Measurements from ENCODE around the gene RBMS3. TPM values are rescaled to one million over a fixed set of nuclear protein-coding genes. Genes with fewer than 3 reads are reported as not detected.
A peak's percentile ranks its signal among the peaks of the same experiment; 100 is the strongest.
"Not testable (repeated sequence)": the region's sequence is repeated elsewhere in the genome, so short reads cannot be mapped to it uniquely, and the experiment has no call there.

The RBMS3 gene
- 58.5 TPM for total RNA-seq
- long read RNA-seq, full-length matches to known transcripts = 7 of 57 reads
- long read RNA-seq, partial matches to known transcripts = 7 of 57 reads
- long read RNA-seq, other reads (novel, unspliced or antisense) = 43 of 57 reads

DNA sequence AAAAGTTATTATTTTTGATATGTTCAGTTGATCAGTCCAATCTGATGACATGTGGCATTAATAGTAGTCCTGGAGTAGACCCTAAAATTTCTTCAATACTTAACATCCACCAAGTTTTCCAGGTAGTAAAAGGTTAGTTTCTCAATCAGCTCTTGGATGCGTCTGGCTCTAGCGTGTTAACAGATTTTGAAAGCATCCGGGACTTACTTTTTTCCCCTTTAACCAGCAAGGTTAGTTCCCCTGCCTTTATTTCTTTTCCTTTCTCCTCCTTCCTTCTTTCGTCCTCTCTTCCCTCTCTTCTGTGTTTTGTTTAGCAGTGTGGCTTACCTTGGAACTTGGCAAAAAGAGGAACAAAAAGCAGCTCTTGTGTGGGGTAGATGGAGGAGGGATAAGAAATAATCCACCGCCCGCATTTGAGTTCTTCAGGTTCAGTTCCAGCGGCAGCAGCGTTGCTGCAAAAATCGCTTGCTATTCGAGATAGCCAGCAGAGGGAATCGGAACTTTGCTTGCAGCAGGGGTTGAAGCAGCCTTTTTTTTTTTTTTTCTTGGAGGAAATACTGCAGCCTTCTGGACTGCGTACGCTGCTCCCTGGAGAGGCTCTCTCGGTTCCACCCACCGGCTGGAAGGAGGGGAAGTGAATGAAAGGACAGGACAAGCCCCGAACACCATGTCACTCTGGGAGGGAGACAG is at the start of gene RBMS3:
TSS of gene RBMS3 (plus strand) at position 668 of the 690 bp plus-strand sequence.
- TF ChIP-seq, protein P1, sequence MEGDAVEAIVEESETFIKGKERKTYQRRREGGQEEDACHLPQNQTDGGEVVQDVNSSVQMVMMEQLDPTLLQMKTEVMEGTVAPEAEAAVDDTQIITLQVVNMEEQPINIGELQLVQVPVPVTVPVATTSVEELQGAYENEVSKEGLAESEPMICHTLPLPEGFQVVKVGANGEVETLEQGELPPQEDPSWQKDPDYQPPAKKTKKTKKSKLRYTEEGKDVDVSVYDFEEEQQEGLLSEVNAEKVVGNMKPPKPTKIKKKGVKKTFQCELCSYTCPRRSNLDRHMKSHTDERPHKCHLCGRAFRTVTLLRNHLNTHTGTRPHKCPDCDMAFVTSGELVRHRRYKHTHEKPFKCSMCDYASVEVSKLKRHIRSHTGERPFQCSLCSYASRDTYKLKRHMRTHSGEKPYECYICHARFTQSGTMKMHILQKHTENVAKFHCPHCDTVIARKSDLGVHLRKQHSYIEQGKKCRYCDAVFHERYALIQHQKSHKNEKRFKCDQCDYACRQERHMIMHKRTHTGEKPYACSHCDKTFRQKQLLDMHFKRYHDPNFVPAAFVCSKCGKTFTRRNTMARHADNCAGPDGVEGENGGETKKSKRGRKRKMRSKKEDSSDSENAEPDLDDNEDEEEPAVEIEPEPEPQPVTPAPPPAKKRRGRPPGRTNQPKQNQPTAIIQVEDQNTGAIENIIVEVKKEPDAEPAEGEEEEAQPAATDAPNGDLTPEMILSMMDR (IDR thresholded peaks at IDR 0.05) = peak; percentile 55
- Histone ChIP-seq H3K9me3 (no peaks in the 10 kb centered on the region), H3K4me1 (no peaks in the 10 kb centered on the region), H3K4me3 (peak within 1 kb of the TSS; percentile 64), H3K36me3 (no peaks in the 10 kb centered on the region), H3K27me3 (ENCODE audit: low read depth) (no peaks in the 10 kb centered on the region), H3K27ac (peak within 1 kb of the TSS; percentile 85)
- ATAC-seq (peak; percentile 96), DNase-seq (peak; percentile 85)
- intact Hi-C loops (cut with DNase I) = loop anchor here (10.0 kb wide), 1 partner anchor 54 kb away; no protein-coding TSS in a partner anchor

DNA sequence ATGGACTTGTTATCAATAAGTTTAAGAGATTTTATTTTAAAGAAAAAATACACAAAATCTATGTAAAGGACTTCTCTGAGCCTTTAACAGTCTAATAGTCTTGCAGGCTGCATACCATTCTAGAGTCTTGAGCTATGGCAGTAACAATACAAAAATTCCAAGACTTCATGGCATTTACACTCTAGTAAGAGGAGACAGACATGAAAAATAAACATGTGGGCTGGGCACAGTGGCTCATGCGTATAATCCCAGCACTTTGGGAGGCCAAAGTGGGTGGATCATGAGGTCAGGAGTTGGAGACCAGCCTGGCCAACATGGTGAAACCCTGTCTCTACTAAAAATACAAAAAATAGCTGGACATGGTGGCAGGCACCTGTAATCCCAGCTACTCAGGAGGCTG is 47.7 kb upstream of the RBMS3 start:
- DNase-seq; H3K27ac ChIP-seq; H3K4me1 ChIP-seq; H3K36me3 ChIP-seq; H3K4me3 ChIP-seq; H3K27me3 ChIP-seq (ENCODE audit: low read depth); H3K9me3 ChIP-seq; intact Hi-C loops (cut with DNase I): not testable (repeated sequence)
- ATAC-seq = peak in 1 of 2 donors; percentile 64

DNA sequence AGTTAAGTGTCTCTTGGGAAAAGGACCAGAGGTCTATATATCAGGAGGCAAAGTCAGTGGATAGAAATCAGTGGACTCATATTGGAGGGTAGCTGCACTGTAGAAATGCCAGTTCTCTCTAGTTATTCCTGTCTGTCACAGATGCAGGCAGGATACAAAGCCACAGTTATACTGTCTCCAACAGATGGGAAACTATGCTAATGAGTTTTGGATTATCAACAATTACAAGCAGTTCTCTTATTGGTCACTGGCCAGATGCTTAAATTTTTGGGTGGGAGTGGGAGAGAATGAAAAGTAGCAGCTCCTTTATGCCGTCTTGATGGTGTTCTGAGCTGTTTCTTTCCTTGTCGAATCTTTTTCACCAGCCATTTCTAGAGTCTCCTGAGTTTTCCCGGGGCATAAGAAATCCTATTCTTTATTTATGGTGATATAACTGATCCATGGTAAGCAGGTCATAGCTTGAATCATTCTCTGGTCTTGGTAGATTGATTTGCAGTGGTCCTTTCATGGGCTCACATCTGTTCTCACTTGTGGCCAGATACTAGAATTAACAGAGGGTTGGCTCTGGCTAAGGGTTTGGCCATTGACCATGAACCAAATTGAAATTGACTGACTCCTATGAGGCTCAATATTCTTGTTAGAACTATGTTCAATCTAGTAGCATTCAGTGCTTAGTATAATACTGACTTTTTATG is 44.6 kb upstream of the RBMS3 start:
- intact Hi-C loops (cut with DNase I) = no loop called here
- no peaks in the 10 kb centered on the region for H3K4me1 ChIP-seq

DNA sequence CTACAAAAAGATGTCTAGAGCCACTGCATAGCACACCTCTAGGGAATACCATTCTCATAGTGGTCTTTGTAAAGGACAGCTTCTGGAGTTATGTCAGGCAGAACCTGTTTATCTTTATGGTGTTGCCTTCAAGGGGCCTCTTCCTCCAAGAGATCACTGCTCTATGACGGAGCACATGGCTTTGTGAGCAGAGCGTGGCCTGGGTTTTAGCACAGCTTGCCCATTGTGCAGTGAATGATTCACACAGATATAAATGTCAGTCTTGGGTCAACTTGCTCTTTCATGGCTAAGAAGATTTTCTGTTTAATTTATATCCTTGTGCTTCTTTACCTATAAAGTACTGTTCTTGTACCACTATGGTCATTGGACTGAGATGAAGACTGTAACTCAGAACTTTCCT is 41.5 kb upstream of the RBMS3 start:
- H3K4me3 ChIP-seq = no peak overlapping the region
- no peaks in the 10 kb centered on the region for H3K27me3 ChIP-seq (ENCODE audit: low read depth)
- intact Hi-C loops (cut with DNase I) = no loop called here
- TF ChIP-seq, protein P1 (IDR thresholded peaks at IDR 0.05) = no peak
- no peak overlapping the region for H3K27ac ChIP-seq
- no peaks in the 10 kb centered on the region for H3K9me3 ChIP-seq
- no peak for ATAC-seq
- DNase-seq = no peak
- no peaks in the 10 kb centered on the region for H3K36me3 ChIP-seq
- H3K4me1 ChIP-seq = no peaks in the 10 kb centered on the region

More for the DNA sequence above, 44.6 kb upstream of the RBMS3 start:
- no peak for ATAC-seq
- no peaks in the 10 kb centered on the region for H3K27me3 ChIP-seq (ENCODE audit: low read depth)
- no peak for DNase-seq
- TF ChIP-seq, protein P1 (IDR thresholded peaks at IDR 0.05) = no peak
- no peaks in the 10 kb centered on the region for H3K9me3 ChIP-seq
- no peak overlapping the region for H3K27ac ChIP-seq
- no peak overlapping the region for H3K4me3 ChIP-seq
- no peaks in the 10 kb centered on the region for H3K36me3 ChIP-seq

DNA sequence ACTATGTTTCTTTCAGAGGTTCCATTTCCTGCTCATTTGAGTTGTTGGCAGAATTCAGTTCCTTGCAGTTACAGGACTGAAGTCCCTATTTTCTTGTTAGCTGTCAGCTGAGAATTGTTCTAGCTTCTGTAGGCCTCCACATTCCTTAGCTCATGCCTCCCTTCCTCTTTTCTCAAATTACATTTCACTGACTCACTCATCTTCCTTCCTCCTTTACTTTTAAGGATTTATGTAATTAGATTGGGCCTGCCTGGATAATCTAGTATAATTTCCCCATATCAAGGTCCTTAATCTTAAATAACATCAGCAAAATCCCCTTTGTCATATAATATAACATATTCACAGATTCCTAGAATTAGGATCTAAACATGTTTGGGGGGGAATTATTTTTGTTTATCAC is 40.6 kb upstream of the RBMS3 start:
- no peak for DNase-seq
- Histone ChIP-seq H3K4me3 (no peak overlapping the region), H3K4me1 (no peaks in the 10 kb centered on the region), H3K27ac (no peak overlapping the region), H3K36me3 (no peaks in the 10 kb centered on the region), H3K27me3 (ENCODE audit: low read depth) (no peaks in the 10 kb centered on the region), H3K9me3 (no peaks in the 10 kb centered on the region)
- TF ChIP-seq, protein P1 (IDR thresholded peaks at IDR 0.05) = no peak
- intact Hi-C loops (cut with DNase I) = no loop called here
- ATAC-seq = no peak

DNA sequence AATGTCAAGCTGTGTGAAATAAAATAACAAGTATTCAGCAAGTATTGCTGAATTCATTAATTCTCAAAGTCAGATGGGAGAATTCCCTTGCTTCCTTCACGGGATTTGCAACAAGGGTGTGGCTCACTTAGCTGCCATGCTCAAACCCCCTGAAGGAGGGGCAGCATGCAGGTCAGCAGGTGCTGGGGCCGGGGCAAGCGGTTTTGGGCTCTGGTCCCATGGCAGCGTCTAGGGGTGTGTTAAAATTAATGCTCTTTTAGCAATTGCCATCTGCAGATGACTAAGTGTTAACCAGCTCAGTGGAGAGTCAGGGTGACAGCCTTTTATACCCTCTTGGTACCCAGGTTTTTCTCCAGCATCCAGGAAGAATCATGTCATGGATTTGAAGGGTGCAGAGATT is 40.0 kb upstream of the RBMS3 start:
- no peak overlapping the region for H3K4me3 ChIP-seq
- DNase-seq (no peak), ATAC-seq (no peak)
- intact Hi-C loops (cut with DNase I) = no loop called here
- H3K4me1 ChIP-seq = no peaks in the 10 kb centered on the region
- no peaks in the 10 kb centered on the region for H3K9me3 ChIP-seq
- TF ChIP-seq, protein P1 (IDR thresholded peaks at IDR 0.05) = no peak
- no peaks in the 10 kb centered on the region for H3K27me3 ChIP-seq (ENCODE audit: low read depth)
- no peaks in the 10 kb centered on the region for H3K36me3 ChIP-seq
- H3K27ac ChIP-seq = no peak overlapping the region

Measured in lower lobe of right lung (tissue), 2 donors.